ENCODE measurements around the gene HJV. TPM values are rescaled to one million over a fixed set of nuclear protein-coding genes. Genes with fewer than 3 reads are reported as not detected.

HJV gene
- total RNA-seq, 1 experiment from 2014 or later: not detected

DNA sequence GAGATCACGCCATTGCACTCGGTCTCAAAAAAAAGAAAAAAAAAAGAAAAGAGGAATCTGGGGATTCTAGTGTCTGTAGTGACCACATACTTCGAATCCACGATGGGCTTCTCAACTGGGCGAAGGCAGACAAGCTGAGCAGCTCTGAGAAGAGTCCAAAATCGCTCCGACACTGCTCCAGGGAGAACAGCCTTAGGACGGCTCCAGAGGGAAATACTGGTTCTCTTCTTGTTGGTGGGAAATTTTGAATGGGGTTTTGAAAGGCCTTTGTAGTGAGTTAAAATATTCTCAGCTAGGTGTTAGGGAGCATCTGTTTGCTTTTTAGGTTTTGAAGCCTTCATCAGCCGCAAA, 18.3 kb upstream of the HJV start:
- Histone ChIP-seq H2BK120ac (ENCODE audit: low read depth, low read length, poor library complexity, severe bottlenecking) (no peak overlapping the region), H2BK5ac (ENCODE audit: insufficient read length, low read length) (no peak overlapping the region), H3T11ph (ENCODE audit: low read length) (no peak overlapping the region), H3K56ac (ENCODE audit: insufficient read length, low read depth, low read length) (no peak overlapping the region), H3K9me3 (ENCODE audit: control insufficient read depth, low read depth, low read length) (no peaks in the 10 kb centered on the region), H3K23me2 (ENCODE audit: insufficient read length, low read depth, low read length, poor library complexity, severe bottlenecking) (peaks cover 5% of the 10 kb centered on the region), H3K23ac (ENCODE audit: insufficient read length, low read depth, low read length) (no peak overlapping the region), H3K4me1 (ENCODE audit: insufficient read depth, low read length) (no peaks in the 10 kb centered on the region), H3K27me3 (ENCODE audit: insufficient read depth, low read length) (no peaks in the 10 kb centered on the region), H2BK12ac (ENCODE audit: insufficient read length, low read depth, low read length) (no peak overlapping the region), H2AK5ac (ENCODE audit: insufficient read length, low read length) (no peak overlapping the region), H4K91ac (ENCODE audit: insufficient read length, low read depth, low read length) (no peak overlapping the region), H4K20me1 (ENCODE audit: control insufficient read depth, insufficient read depth, insufficient read length) (no peaks in the 10 kb centered on the region), H3K27ac (ENCODE audit: insufficient read length, low read depth, low read length) (no peak overlapping the region), H4K5ac (ENCODE audit: insufficient read length, low read depth, low read length) (no peak overlapping the region), H3K79me1 (ENCODE audit: insufficient read depth, low read depth, low read length, poor library complexity, severe bottlenecking) (no peaks in the 10 kb centered on the region), H3K79me2 (ENCODE audit: insufficient read depth, low read length) (no peaks in the 10 kb centered on the region), H2BK20ac (ENCODE audit: low read depth, low read length, poor library complexity, severe bottlenecking) (no peak overlapping the region), H3K9ac (ENCODE audit: extremely low read depth, insufficient read length, low read length) (no peak overlapping the region), H2BK15ac (ENCODE audit: low read depth, low read length) (no peak overlapping the region), H2AFZ (ENCODE audit: low read length) (no peak overlapping the region), H3K18ac (ENCODE audit: insufficient read length, low read depth, low read length) (no peak overlapping the region), H4K8ac (replicated peaks; ENCODE audit: insufficient read length, low read depth, low read length) (no peak overlapping the region), H3K4me2 (ENCODE audit: insufficient read depth, insufficient read length, low read length) (no peak overlapping the region), H3K4ac (ENCODE audit: low read depth, low read length) (no peak overlapping the region), H3K14ac (ENCODE audit: insufficient read depth, low read length) (no peak overlapping the region)
- peaks cover 3 to 8% of the 10 kb centered on the region in 2 experiments; a peak in 2 of 5 replicates for H3K9me3 Mint-ChIP-seq
- H3K4me3 Mint-ChIP-seq: peak overlapping the region; percentile 99 to 100
- H3K27ac Mint-ChIP-seq: peak overlapping the region in 1 of 3 experiments; percentile 95; a peak in 1 of 7 replicates
- TF ChIP-seq, protein P1, sequence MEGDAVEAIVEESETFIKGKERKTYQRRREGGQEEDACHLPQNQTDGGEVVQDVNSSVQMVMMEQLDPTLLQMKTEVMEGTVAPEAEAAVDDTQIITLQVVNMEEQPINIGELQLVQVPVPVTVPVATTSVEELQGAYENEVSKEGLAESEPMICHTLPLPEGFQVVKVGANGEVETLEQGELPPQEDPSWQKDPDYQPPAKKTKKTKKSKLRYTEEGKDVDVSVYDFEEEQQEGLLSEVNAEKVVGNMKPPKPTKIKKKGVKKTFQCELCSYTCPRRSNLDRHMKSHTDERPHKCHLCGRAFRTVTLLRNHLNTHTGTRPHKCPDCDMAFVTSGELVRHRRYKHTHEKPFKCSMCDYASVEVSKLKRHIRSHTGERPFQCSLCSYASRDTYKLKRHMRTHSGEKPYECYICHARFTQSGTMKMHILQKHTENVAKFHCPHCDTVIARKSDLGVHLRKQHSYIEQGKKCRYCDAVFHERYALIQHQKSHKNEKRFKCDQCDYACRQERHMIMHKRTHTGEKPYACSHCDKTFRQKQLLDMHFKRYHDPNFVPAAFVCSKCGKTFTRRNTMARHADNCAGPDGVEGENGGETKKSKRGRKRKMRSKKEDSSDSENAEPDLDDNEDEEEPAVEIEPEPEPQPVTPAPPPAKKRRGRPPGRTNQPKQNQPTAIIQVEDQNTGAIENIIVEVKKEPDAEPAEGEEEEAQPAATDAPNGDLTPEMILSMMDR (conservative IDR thresholded peaks at IDR 0.05): no peak
- WGBS (ENCODE audit: extremely low coverage, insufficient read length, low lambda C conversion rate): no CpG with 5 or more reads among the region's 9 CpGs
- peaks cover 8% of the 10 kb centered on the region for H3K27me3 Mint-ChIP-seq (ENCODE audit: low read depth)
- no peaks in the 10 kb centered on the region; a peak in 1 of 7 replicates for H3K36me3 Mint-ChIP-seq (ENCODE audit: insufficient read depth in 1 of 3, low read depth in 3 of 3)
- peaks cover 10 to 11% of the 10 kb centered on the region in 2 experiments for H3K4me1 Mint-ChIP-seq
- no peak for DNase-seq

All from H9 (cell line).